Measurements from ENCODE around the gene CMTR1.
"Not testable (repeated sequence)": the region's sequence is repeated elsewhere in the genome, so short reads cannot be mapped to it uniquely, and the experiment has no call there.

Gene CMTR1

GRCh38 chr6:37500294-37500608, 67.2 kb downstream of the CMTR1 start:
- TF ChIP-seq TARDBP (IDR thresholded peaks at IDR 0.05) (no peak), ELF4 (IDR thresholded peaks at IDR 0.05) (no peak), ARNT (IDR thresholded peaks at IDR 0.05) (no peak), HDGF (IDR thresholded peaks at IDR 0.05; ENCODE audit: borderline replicate concordance) (no peak), BHLHE40 (IDR thresholded peaks at IDR 0.05; ENCODE audit: borderline replicate concordance) (no peak), CTBP1 (IDR thresholded peaks at IDR 0.05; ENCODE audit: borderline replicate concordance) (no peak)
- TF ChIP-seq, protein P1, sequence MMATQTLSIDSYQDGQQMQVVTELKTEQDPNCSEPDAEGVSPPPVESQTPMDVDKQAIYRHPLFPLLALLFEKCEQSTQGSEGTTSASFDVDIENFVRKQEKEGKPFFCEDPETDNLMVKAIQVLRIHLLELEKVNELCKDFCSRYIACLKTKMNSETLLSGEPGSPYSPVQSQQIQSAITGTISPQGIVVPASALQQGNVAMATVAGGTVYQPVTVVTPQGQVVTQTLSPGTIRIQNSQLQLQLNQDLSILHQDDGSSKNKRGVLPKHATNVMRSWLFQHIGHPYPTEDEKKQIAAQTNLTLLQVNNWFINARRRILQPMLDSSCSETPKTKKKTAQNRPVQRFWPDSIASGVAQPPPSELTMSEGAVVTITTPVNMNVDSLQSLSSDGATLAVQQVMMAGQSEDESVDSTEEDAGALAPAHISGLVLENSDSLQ (IDR thresholded peaks at IDR 0.05), result no peak
- no peak for DNase-seq (ENCODE audit: extremely low spot score)
- ChIA-PET CTCF (interaction anchor here (0.6 to 0.7 kb wide), 4 partner anchors 38 to 1786 kb away, joined by 3 to 5 read pairs (median 3); no protein-coding TSS in a partner anchor), POLR2A (interaction anchor here (0.8 to 1.2 kb wide), 5 partner anchors 9 to 26 kb away, joined by 3 read pairs; no protein-coding TSS in a partner anchor)

- DNase-seq (ENCODE audit: extremely low spot score), result not testable (repeated sequence)
- ChIA-PET POLR2A (interaction anchor here (0.7 kb wide), 1 partner anchor 137 kb away, joined by 4 read pairs; no protein-coding TSS in a partner anchor), CTCF (interaction anchor here (0.6 kb wide), 1 partner anchor 94 kb away, joined by 3 read pairs; no protein-coding TSS in a partner anchor)
Measured at GRCh38 chr6:37500904-37501303, 67.9 kb downstream of the CMTR1 start.

DNA sequence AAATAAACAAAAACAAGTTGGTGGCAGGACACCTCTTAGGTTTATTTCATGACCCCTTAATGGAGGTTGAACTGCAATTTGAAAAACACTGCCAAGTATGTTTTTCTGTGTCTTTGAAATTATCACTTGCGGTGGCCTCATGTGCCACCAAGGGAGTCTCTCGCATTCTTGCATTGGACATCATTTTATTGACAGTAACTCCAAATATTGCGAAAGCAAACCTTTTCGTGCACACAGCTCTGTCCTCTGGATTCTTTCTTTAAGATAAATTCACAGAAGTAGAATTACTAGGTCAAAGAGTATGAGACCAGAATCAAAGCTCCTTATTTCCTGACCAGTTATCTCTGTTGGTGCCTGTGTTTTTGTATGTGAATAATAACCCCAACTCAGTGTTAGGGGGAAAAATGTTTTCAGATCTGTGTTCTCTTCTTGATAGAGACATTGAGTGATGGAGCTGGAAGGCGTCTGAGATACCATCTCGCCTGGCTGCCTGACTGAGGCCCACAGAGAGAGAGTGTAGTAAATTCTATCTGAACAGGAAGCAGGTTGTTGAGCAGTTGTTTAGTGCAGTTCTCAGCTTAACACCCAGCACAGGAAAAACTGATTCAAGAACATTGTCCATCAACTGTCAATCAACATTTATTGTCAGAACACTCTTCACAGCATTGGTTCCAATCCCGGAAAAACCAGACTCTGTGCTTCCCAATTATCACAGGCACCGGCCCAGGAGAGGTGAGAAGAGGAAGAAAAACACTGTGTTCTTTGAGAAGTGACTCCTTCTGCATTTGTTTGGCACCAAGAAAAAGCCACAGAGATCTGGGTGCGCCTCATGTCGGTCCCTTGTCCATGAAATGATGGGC, 68.8 kb downstream of the CMTR1 start:
- CTCF ChIA-PET, result no interaction called here
- POLR2A ChIA-PET, result no interaction called here
- TF ChIP-seq ARNT (IDR thresholded peaks at IDR 0.05), result no peak
- TF ChIP-seq, protein P1 (IDR thresholded peaks at IDR 0.05), result 0 out of 2 replicates have a peak, but pooled peaks have one; percentile 13
- DNase-seq (ENCODE audit: extremely low spot score), result no peak

DNA sequence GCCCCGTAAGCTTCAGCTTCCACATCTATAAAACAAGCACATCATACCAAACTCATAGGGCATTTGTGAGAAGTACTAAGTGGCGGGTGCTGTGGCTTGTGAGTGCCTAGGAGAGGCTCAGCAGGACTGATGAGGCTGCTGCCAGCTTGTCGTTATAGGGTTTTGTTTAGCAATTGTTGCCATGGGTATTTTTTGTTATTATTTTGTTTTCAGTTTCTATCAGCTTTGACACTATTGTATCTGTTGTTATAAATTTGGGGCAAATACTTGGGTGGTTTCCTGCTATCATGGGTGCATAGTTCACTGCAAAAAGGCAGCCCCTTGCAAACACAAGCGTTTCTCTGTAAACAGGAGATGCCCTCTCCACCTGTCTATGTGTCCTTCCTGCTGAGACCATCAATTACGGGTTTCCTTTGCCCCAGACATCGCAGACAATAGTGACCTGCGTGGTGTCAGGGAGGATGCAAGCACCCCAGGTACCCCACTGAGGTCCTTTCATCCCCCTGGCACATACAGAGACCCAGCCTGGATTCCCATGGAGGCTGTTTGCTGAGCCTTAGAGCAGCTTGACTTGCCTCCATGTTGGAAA, 69.8 kb downstream of the CMTR1 start:
- ChIA-PET CTCF (no interaction called here), POLR2A (no interaction called here)
- TF ChIP-seq ELF4 (IDR thresholded peaks at IDR 0.05) (no peak), BHLHE40 (IDR thresholded peaks at IDR 0.05; ENCODE audit: borderline replicate concordance) (no peak), TARDBP (IDR thresholded peaks at IDR 0.05) (no peak), FOXA1 (IDR thresholded peaks at IDR 0.05) (no peak), LEF1 (IDR thresholded peaks at IDR 0.05; ENCODE audit: borderline replicate concordance) (no peak), NFRKB (IDR thresholded peaks at IDR 0.05) (no peak)
- no peak for DNase-seq (ENCODE audit: extremely low spot score)

GRCh38 chr6:37503309-37503965, 70.4 kb downstream of the CMTR1 start:
- ChIA-PET POLR2A (no interaction called here), CTCF (no interaction called here)
- DNase-seq (ENCODE audit: extremely low spot score), result no peak
- TF ChIP-seq BHLHE40 (IDR thresholded peaks at IDR 0.05; ENCODE audit: borderline replicate concordance) (no peak), ZNF384 (IDR thresholded peaks at IDR 0.05) (no peak), HDGF (IDR thresholded peaks at IDR 0.05; ENCODE audit: borderline replicate concordance) (no peak), ARNT (IDR thresholded peaks at IDR 0.05) (no peak), TARDBP (IDR thresholded peaks at IDR 0.05) (no peak), L3MBTL2 (conservative IDR thresholded peaks at IDR 0.05) (no peak), FOXA1 (IDR thresholded peaks at IDR 0.05) (no peak), SUZ12 (IDR thresholded peaks at IDR 0.05) (no peak), FOXK2 (IDR thresholded peaks at IDR 0.05) (no peak), NFRKB (IDR thresholded peaks at IDR 0.05) (no peak), ELF4 (IDR thresholded peaks at IDR 0.05) (no peak), FOXM1 (IDR thresholded peaks at IDR 0.05; ENCODE audit: borderline replicate concordance) (no peak)
- TF ChIP-seq, protein P1 (IDR thresholded peaks at IDR 0.05), result no peak

DNA sequence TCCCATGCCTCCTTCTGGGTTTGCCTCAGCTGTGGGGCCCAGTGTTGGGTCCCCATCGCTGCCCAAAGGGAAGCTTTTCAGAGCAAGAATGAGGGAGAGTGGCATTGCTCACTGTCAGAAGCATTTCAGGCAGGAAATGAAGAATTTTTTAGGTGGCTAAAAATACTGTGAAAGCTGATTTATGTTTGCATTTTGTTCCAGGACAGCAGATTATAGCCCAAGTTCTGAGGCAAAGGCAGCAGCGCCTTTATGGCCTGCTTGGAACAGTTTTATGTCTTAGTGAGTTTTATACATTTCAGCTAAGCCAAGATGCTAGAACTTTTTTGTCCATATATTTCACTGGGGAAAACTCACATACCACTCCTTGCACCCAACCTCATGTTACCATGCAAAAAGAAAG, 71.0 kb downstream of the CMTR1 start:
- DNase-seq (ENCODE audit: extremely low spot score), result no peak
- POLR2A ChIA-PET, result no interaction called here
- CTCF ChIA-PET, result no interaction called here
- TF ChIP-seq FOXK2 (IDR thresholded peaks at IDR 0.05) (no peak), NFRKB (IDR thresholded peaks at IDR 0.05) (no peak), ARNT (IDR thresholded peaks at IDR 0.05) (no peak), LEF1 (IDR thresholded peaks at IDR 0.05; ENCODE audit: borderline replicate concordance) (no peak), ZNF384 (IDR thresholded peaks at IDR 0.05) (no peak), BHLHE40 (IDR thresholded peaks at IDR 0.05; ENCODE audit: borderline replicate concordance) (no peak)
- TF ChIP-seq, protein P1 (IDR thresholded peaks at IDR 0.05), result no peak

Data from HEK293T (cell line).